ENCODE data around the gene IL11.
"Not testable (repeated sequence)": the region's sequence is repeated elsewhere in the genome, so short reads cannot be mapped to it uniquely, and the experiment has no call there.

Gene IL11

DNA sequence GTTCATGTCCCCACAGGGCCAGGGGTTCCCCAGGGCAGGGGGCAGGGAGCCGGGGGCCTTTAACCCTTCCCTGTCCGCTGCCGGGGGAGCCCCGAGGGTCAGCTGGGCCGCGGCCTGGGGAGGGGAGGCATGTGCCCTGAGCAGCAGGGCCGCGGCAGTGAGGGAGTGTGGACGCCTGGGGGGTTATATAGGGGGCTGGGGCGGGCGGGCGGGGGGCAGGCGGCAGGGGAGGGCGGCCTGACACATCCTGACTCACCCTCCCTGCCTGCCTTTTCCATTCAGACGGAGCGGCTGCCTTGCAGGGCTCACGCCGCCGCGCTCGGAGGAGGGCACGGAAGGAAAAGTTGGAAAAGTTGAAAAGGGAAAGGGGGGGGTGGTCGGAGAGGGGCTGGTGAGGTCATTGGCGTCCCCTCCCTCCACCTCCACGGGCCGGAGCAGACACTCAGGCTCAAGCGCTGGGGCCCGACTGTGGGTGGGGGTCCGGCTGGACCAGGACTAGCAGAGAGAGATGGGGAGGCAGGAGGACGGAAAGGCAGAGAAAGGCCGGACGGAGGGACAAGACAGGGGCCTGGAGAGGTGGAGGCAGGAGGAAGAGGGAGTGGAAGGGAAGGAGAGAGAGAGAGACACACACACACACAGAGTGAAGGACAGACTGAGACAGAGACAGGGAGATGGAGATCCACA lies at the start of gene IL11:
TSS of gene IL11 (minus strand) at position 159 of the 684 bp plus-strand sequence. CDS start at position 6, 153 bp downstream.
- no peak for DNase-seq

GRCh38 chr19:55419624-55420236 lies 49.5 kb upstream of the IL11 start:
- no peak for DNase-seq

GRCh38 chr19:55419103-55419502 lies 48.8 kb upstream of the IL11 start:
- DNase-seq: no peak

DNA sequence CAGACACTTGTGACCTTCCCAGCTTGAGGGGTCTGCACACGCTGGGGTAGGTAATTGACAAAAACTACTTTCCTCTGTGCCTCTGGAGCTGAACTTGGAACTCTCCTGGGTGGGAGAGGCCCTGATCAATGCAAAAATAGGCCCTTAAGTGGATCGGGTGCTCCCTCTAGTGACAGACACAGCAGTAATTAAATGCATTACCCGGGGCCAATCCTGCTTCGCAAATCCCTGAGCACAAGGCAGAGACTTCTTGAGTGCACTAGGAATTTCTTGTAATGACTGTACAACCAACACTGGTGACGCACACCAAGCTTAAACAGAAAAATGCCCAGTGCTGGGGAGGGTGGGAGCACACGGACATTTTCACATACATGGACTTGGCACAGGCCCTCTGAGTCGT lies 47.9 kb upstream of the IL11 start:
- peak; percentile 51 for DNase-seq

DNA sequence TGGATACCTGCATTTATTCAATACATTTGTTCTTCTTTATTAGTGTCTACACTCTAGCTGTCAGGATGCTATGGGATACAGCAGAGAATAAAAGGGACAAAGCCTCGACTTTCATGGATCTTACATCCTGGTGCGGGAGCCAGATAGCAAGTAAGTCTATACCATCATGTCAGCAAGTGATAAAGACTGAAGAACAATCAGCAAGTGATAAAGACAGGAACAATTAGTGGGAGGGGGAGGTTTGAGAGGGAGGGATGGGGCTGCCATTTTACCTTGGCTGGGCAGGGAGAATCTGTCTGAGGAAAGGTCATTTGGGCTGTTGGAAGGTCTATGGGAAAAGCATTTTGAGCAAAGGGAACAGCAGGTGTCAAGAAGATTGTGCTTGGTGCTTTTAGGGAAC lies 39.9 kb upstream of the IL11 start:
- no peak for DNase-seq

DNA sequence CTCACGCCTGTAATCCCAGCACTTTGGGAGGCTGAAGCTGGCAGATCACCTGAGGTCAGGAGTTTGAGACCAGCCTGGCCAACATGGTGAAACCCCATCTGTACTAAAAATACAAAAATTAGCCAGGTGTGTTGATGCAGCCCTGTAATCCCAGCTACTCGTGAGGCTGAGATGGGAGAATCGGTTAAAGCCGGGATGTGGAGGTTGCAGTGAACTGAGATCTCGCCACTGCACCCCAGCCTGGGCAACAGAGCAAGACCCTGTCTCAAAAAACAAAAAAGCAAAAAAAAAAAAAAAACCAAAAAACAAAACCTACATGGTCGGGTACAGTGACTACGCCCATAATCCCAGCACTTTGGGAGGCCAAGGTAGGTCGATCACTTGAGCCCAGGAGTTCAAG lies 38.9 kb upstream of the IL11 start:
- DNase-seq: not testable (repeated sequence)

DNA sequence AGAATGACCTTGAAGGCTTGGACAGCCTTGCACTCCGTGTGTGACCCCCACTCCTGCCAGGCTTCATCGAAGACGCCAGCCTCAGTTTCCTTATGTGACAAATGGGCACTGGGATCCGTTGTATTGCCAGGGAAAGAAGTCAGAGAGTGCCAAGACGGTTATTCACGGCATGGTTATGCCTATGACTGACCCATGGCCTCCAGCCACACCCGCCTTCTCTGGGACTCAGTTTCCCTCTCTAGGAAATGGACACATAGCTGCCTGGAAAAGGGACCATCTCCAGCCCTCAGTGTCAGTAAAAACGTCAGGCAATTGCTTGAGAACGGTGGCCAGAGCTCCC lies 38.2 kb upstream of the IL11 start:
- no peak for DNase-seq

DNA sequence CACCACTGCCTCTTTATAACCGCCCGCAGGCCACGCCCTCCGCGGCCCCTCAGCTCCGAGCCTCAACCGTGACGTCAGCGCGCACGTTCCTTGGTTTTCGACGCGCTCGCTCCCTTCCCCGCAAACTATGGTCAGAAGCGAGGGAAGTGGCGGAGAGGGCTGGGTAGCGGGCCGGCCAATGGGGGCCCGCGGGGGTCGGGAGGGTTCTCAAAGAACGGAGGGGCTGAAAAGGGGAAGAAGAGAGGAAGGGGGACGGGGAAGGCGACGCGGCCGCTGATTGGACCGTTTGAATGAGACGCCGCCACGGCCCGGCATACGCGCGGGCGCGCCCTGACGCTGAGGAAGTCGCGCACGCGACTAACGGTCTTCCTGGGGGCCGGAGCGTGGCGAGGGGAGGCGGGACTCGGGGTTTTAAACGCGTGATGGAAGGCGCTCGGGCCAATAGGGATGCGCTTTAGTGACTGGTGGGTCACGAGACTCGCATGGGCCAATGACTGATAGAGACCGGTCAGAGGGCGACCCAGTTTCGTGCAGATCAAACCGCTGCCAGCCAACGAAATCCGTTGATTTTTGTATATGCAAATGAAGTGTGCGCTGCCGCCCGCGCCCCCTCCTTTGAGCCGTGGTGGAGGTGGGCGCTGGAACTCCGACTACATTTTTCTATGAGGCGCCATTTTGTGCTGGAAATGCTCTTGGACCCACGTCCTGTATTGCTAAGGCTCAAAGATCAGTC lies 37.7 kb upstream of the IL11 start:
- peak; percentile 99 for DNase-seq

- DNase-seq: not testable (repeated sequence)
Measured at GRCh38 chr19:55407550-55407799, 37.2 kb upstream of the IL11 start, which contains the start of gene UBE2S. Gene UBE2S, minus strand, starts transcription at chr19:55407788. Its CDS starts 199 bp downstream, at chr19:55407589.

- DNase-seq: no peak
Measured at GRCh38 chr19:55406826-55407549, 36.7 kb upstream of the IL11 start.

GRCh38 chr19:55406091-55406825 lies 36.0 kb upstream of the IL11 start:
- no peak for DNase-seq

GRCh38 chr19:55405638-55406037 lies 35.4 kb upstream of the IL11 start:
- no peak for DNase-seq

DNA sequence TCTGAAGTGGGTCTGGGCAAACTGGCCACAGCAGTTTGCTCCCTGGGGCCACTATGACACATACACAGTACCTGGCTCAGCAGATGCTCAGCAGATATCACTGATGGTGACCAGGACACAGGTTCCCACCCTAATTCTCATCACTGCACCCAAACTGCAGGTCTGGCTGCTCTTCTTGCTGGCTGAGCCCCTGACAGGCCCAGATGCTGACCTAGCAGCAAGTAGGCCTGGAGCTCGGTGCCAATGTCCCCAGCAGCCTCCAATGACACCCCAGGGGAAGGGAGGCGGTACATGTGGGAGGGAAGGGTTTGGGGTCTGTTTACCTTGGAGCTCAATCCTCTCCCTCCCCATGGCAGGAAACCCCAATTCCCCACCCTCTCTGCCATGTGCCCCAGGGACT lies 32.2 kb upstream of the IL11 start:
- DNase-seq: no peak

DNA sequence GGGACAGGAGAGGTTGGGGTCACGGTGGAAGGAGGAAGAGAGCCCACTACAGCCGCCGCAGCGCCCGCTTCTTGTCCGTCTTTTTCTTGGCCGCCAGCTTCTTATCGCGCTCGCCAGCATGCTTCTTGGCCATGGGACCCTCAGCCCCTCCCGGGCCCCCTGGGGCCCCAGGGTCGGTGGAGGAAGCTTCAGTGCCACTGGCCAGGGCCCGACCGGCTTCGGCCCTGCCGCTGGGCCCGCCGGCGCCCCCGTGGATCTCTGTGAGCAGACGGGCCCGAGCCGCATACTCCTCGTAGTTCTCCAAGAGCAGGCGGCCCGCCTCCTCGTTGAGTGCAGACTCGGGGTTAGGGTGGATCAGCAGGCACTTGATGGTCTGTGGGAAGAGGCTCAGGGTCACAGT lies 31.1 kb upstream of the IL11 start:
- not testable (repeated sequence) for DNase-seq

GRCh38 chr19:55400281-55401087 lies 30.2 kb upstream of the IL11 start:
- no peak for DNase-seq

GRCh38 chr19:55398200-55398925 lies 28.1 kb upstream of the IL11 start:
- no peak for DNase-seq

- DNase-seq: no peak
Measured at GRCh38 chr19:55392820-55393761, 22.8 kb upstream of the IL11 start.

DNA sequence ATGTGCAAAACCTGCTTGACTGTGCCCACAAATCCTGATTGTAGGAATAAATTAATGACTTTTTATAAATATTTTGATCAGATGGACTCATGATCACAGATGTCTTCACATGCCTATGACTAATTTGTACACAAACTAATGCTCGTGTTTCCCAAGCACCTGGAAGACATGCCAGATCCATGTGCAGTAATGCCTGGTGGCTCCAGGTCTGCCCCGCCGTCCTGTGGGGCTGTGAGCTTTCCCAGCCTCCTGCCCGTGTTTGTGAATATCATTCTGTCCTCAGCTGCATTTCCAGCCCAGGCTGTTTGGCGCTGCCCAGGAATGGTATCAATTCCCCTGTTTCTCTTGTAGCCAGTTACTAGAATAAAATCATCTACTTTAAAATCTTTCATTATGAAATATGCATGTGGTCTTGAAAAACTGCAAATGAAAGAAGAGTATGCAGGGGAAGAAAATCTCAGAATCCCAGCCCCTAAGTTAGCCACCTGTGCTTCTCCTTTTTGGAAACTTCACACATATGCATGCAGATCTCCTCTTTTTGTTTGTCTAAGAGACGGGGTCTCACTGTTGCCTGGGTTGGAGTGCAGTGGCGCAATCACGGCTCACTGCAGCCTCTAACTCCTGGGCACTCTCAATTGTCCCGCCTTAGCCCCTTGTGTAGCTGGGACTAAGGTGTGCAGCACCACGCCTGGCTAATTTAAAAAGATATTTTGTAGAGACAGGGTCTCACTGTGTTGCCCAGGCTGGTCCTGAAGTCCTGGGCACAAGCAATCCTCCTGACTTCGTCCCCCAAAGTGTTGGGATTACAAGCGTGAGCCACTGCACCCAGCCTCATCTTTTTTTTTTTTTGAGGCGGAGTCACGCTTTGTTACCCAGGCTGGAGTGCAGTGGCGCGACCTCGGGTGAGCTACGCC lies 21.7 kb upstream of the IL11 start:
- DNase-seq: no peak

GRCh38 chr19:55391191-55391670 lies 21.0 kb upstream of the IL11 start:
- no peak for DNase-seq
